HL-60/S4 (cell line): ENCODE data around the gene RIBC1.
"Not testable (repeated sequence)": the region's sequence is repeated elsewhere in the genome, so short reads cannot be mapped to it uniquely, and the experiment has no call there.

Experiments used
- in situ Hi-C: fragments of 300-500 bp; cut with MboI; formaldehyde crosslinking; loops from 2 replicates; pipeline ENCODE4 v1.14.3; 2022; ENCODE audit warnings: low sequenced_read_pairs

The RIBC1 gene

GRCh38 chrX:53422861-53423306 lies at the start of gene RIBC1:
RIBC1 (plus strand) TSS chrX:53422873; CDS start chrX:53426277, 3,404 bp downstream.
- in situ Hi-C loops: no loop called here

GRCh38 chrX:53373307-53373706 lies 49.4 kb upstream of the RIBC1 start:
- in situ Hi-C loops: no loop called here

GRCh38 chrX:53374222-53374820 lies 48.4 kb upstream of the RIBC1 start:
- in situ Hi-C loops: no loop called here

GRCh38 chrX:53374923-53375322 lies 47.8 kb upstream of the RIBC1 start:
- in situ Hi-C loops: no loop called here

GRCh38 chrX:53376888-53377287 lies 45.8 kb upstream of the RIBC1 start:
- in situ Hi-C loops: no loop called here

GRCh38 chrX:53377464-53377863 lies 45.2 kb upstream of the RIBC1 start:
- in situ Hi-C loops: no loop called here

GRCh38 chrX:53379008-53379710 lies 43.5 kb upstream of the RIBC1 start:
- in situ Hi-C loops: no loop called here

GRCh38 chrX:53379747-53380146 lies 42.9 kb upstream of the RIBC1 start:
- in situ Hi-C loops: no loop called here

GRCh38 chrX:53383376-53384076 lies 39.1 kb upstream of the RIBC1 start:
- in situ Hi-C loops: no loop called here

- in situ Hi-C loops: no loop called here
Measured at GRCh38 chrX:53395605-53396298, 26.9 kb upstream of the RIBC1 start.

- in situ Hi-C loops: no loop called here
Measured at GRCh38 chrX:53398216-53398615, 24.5 kb upstream of the RIBC1 start.

- in situ Hi-C loops: no loop called here
Measured at GRCh38 chrX:53403535-53403934, 19.1 kb upstream of the RIBC1 start.

- in situ Hi-C loops: no loop called here
Measured at GRCh38 chrX:53412446-53412845, 10.2 kb upstream of the RIBC1 start.

- in situ Hi-C loops: not testable (repeated sequence)
Measured at GRCh38 chrX:53420351-53420750, 2.3 kb upstream of the RIBC1 start.

- in situ Hi-C loops: no loop called here
Measured at GRCh38 chrX:53421125-53421524, 1.5 kb upstream of the RIBC1 start.

GRCh38 chrX:53421772-53422085 lies 944 bp upstream of the RIBC1 start:
- in situ Hi-C loops: no loop called here

- in situ Hi-C loops: no loop called here
Measured at GRCh38 chrX:53422086-53422860, 400 bp upstream of the RIBC1 start, which contains the start of gene SMC1A. SMC1A (minus strand) TSS chrX:53422654; CDS start chrX:53422600, 54 bp downstream.

- in situ Hi-C loops: no loop called here
Measured at GRCh38 chrX:53429755-53430154, 7.1 kb downstream of the RIBC1 start.

- in situ Hi-C loops: no loop called here
Measured at GRCh38 chrX:53430231-53430630, 7.6 kb downstream of the RIBC1 start.
